Embryonic facial prominence (tissue), 1 donor: ENCODE data around the gene FUZ.

Experiments used
- DNase-seq: peaks from one replicate; pipeline ENCODE4 v3.0.0-alpha.2; 2016; ENCODE audit errors: extremely low spot score

The FUZ gene

GRCh38 chr19:49807058-49807903 lies 5.8 kb downstream of the FUZ start:
- no peak for DNase-seq

DNA sequence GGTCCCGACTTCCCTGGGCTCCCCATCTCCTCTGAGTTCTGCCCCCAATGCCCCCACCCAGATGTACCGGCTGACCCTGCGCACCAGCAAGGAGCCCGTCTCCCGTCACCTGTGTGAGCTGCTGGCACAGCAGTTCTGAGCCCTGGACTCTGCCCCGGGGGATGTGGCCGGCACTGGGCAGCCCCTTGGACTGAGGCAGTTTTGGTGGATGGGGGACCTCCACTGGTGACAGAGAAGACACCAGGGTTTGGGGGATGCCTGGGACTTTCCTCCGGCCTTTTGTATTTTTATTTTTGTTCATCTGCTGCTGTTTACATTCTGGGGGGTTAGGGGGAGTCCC lies 6.5 kb downstream of the FUZ start:
- DNase-seq: no peak

DNA sequence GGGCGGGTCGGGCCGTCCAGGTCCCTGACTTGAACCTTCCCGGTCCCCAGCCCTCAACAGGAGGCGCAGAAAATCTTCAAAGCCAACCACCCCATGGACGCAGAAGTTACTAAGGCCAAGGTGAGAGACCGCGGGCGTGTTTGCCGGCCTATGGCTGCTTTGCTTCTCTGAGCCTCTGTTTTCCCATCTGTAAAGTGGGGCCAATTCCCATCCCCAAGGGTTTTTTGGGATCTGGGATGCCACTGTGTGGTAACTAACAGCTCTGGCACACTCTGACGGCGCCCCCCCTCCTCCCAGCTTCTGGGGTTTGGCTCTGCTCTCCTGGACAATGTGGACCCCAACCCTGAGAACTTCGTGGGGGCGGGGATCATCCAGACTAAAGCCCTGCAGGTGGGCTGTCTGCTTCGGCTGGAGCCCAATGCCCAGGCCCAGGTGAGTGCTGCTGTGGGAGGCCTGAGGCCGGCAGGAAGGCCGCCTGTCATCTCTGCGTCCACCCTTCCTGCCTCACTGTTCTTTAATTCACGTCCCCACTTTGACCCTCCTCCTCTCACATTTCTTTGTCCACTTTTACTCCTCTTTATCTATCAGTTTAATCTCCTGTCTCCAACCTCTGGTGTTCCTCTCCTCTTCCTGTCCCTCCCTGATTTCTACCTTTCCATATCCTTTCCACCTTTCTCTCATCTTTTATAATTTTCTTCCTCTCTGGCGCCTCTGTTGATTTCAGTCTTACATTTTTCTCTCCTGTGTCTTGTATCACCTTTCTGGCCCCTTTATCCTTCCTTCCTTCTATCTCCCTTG lies 7.1 kb downstream of the FUZ start:
- no peak for DNase-seq

DNA sequence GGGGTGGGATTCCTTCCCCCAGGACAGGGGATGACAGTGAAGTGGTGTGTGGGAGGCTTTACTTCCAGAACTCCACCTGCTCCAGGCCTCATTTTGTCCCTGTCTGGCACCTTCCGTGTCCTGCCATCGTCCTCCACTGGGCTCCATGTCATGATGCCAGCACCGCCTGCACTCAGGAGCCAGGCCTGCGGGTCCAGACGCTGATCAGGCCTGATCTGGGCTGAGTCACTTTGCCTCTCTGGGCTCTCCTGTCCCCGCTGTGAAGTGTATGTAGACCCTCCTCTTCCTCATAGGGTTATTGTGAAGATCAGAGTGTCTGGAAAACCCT lies 9.6 kb downstream of the FUZ start:
- no peak for DNase-seq

GRCh38 chr19:49802836-49803528 lies 10.1 kb downstream of the FUZ start:
- DNase-seq: no peak

GRCh38 chr19:49801966-49802661 lies 11.0 kb downstream of the FUZ start:
- peak; percentile 69 for DNase-seq

DNA sequence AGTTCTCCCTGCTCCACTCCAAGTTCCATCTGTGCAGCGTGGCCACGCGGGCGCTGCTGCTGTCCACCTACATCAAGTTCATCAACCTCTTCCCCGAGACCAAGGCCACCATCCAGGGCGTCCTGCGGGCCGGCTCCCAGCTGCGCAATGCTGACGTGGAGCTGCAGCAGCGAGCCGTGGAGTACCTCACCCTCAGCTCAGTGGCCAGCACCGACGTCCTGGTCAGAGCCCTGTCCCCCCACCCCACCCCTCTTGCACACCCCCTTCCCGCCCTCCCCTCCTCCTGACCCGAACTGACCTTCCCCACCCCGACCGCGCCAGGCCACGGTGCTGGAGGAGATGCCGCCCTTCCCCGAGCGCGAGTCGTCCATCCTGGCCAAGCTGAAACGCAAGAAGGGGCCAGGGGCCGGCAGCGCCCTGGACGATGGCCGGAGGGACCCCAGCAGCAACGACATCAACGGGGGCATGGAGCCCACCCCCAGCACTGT lies 11.6 kb downstream of the FUZ start:
- DNase-seq: no peak

DNA sequence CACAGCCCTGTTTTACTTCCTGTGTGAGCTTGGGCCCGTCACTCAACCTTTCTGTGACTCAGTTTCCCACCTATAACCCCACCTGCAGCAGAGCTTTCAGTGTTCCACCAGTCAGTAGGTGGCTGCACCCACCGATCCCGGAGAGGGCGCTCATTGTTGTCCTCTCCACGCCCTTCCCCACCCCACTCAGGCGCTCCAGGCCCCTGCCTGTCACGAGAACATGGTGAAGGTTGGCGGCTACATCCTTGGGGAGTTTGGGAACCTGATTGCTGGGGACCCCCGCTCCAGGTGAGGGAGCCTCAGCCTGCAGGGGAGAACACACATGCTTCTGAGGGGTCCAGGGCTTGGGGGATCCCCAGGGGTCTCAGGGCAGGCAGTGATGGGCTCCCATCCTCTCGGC lies 12.3 kb downstream of the FUZ start:
- no peak for DNase-seq

- no peak for DNase-seq
Observed at GRCh38 chr19:49799798-49800376, 13.2 kb downstream of the FUZ start.

DNA sequence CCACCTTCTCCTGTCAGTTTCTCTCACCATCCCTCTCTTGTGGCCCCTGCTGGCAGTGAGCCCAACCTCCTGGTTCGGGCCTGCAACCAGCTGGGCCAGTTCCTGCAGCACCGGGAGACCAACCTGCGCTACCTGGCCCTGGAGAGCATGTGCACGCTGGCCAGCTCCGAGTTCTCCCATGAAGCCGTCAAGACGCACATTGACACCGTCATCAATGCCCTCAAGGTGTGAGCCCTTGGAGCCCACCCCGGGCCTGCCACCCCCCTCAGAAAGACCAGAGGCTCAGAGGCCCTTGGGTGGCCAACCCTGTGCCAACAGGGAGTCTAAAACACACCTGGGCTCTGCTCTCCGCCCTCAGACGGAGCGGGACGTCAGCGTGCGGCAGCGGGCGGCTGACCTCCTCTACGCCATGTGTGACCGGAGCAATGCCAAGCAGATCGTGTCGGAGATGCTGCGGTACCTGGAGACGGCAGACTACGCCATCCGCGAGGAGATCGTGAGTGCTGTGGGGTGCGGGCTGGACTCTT lies 13.8 kb downstream of the FUZ start:
- DNase-seq: no peak

DNA sequence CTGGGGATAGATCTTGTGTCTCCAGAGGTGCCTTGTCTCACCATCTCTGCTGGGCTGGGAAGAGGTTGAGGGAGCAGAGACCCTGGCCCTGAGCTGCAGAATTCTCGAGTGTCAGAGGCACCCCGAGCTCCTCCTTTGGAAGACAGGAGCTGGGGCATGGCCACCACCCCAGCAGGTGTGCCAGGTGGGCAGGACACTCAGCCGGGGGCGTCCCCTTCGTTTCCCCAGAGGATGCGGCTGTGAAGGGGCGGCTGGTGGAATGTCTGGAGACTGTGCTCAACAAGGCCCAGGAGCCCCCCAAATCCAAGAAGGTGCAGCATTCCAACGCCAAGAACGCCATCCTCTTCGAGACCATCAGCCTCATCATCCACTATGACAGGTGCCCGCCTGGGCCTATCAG lies 14.5 kb downstream of the FUZ start:
- DNase-seq: no peak

- DNase-seq: no peak
Observed at GRCh38 chr19:49795615-49796014, 17.5 kb downstream of the FUZ start.

DNA sequence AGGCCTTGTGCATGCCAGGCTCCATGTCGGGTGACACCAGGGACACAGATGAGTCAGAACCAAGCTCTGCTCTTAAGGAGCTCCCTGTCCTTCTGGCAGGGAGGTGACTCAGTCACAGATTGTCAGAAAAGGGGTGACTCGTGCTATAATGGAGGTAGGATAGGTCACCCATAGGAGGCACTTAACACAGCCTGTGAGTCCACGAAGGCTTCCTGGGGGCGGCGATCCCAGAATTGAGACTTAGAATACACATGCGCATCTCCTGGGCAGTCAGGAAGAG lies 19.6 kb downstream of the FUZ start:
- no peak for DNase-seq

GRCh38 chr19:49792829-49793560 lies 20.1 kb downstream of the FUZ start:
- no peak for DNase-seq

GRCh38 chr19:49791776-49792445 lies 21.2 kb downstream of the FUZ start:
- DNase-seq: no peak

DNA sequence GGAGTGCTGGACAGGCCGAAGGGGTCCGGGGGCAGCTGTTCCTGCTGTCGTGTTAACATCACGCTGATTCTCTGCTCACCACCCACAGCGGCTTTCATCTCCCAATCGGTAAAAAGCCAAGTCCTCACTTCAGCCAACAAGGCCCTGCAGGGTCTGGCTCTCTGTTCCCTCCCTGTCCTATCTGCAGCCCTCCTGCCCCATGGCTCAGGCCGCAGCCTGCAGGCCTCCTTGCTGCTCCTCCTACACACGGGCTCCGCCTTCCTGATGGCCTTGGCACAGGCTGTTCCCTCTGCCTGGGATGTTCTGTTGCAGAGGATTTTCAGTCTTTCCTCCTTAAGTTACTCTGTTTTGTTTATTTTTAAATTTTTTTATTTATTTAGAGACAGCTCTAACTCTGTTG lies 22.2 kb downstream of the FUZ start:
- DNase-seq: no peak

DNA sequence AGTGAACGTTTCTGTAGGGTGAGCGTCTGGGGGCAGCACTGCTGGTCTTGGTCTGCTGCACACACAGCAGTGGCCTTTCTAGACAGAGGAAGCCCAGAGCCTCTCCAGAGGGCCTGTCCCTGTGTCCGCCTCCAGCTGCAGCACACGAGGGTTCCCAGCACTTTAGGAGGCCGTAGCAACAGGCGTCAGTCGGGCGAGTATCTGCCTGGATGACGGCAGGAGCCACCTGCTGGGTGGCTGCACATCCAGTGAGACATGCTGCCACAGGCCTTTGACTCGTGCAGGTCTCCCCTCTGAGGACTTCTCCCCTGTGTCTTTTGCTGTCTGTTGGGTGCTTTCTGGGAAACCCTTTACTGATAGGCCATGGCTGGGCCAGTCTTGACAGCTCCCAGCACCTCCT lies 24.2 kb downstream of the FUZ start:
- DNase-seq: no peak

DNA sequence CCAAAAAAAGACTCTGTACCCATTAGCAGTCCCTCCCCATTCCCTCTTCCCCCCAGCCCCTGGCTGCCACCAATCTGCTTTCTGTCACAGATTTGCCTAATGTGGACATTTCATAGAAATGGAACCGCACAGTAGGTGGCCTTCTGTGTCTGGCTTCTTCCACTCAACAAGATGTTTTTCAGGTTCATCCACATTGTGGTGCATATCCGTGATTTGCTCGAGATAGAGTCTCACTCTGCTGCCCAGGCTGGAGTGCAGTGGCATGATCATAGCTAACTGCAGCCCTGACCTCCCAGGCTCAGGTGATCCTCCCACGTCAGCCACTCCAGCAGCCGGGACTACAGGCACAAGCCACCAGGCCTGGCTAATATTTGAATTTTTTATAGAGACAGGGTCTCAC lies 25.3 kb downstream of the FUZ start:
- no peak for DNase-seq

- no peak for DNase-seq
Observed at GRCh38 chr19:49786376-49786820, 26.7 kb downstream of the FUZ start.

DNA sequence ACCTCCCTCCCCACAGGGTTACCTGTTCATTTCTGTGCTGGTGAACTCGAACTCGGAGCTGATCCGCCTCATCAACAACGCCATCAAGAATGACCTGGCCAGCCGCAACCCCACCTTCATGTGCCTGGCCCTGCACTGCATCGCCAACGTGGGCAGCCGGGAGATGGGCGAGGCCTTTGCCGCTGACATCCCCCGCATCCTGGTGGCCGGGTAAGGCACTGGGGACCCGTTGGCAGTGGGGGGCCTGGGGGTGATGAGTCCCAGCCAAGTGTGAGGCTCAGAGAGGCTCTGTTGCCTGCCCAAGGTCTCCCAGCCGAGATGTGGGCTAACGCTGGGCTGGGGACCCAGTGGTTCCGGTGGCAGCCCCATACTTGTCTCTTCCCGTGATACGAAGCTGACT lies 30.6 kb downstream of the FUZ start:
- no peak for DNase-seq
